HT-29 (cell line): Measurements from ENCODE around the gene RAB4A. TPM values are rescaled to one million over a fixed set of nuclear protein-coding genes. Genes with fewer than 3 reads are reported as not detected.
"Not testable (repeated sequence)": the region's sequence is repeated elsewhere in the genome, so short reads cannot be mapped to it uniquely, and the experiment has no call there.

Experiments
- DNase-seq: peaks from one replicate; pipeline ENCODE4 v3.0.0-alpha.2; 2015; ENCODE audit warnings: low spot score
- total RNA-seq: library from RNA; depleted of rRNA; stranded (reverse); fragments of >200 nt; shearing (Covaris generic); gene quantifications from 2 replicates; pipeline ENCODE4 v1.2.3, GENCODE V29; 2014

RAB4A gene
- total RNA-seq, 1 experiment from 2014 or later: 47.3 TPM

GRCh38 chr1:229271448-229272159 is 693 bp downstream of the RAB4A start:
- DNase-seq: peak; percentile 53

DNA sequence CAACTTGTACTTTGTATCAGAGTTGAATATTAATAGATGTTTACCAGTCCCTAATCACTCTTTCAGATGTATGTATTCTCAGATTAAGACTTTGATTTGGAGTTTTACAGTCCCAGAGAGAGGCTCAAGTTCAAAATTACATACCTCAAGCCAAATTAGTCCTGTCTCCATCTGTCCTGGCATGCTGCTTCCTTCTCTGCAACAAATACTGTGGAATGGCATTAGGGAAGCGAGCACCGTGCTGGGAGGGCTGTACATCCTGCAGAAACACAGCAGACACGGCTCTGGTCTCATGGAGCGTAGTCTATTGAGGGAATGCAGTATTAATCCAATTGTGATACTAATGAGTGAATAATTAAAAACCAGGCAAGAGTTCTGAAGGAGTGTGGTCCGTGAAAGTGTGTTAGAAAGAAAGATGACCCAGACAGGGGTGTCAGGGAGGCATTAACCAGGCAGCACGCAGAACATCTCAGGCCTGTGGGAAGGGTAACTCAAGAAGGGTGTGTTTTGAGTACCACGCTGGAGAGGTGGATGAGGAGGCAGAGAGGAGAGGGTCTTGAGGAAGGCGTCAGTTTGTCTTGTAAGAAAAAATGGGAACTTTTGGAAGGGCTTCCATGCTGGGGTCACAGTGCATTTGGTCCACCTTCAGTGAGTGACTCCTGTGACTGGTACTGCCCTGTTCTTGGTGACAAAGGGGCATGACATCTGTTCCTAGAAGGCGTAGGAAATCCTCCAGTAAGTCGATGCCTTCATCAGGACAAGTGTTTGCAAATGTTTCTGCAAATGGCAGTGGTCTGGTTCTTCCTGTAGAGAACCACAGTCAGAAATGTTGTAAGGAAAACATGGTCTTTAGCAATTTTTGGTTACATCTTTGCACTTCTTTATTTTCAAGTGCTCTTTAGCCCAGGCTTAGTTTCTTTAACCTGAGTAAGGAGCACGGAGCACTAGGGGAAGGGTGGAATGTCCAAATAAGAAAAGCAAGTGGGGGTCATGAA is 1.6 kb downstream of the RAB4A start:
- peak; percentile 26 for DNase-seq

DNA sequence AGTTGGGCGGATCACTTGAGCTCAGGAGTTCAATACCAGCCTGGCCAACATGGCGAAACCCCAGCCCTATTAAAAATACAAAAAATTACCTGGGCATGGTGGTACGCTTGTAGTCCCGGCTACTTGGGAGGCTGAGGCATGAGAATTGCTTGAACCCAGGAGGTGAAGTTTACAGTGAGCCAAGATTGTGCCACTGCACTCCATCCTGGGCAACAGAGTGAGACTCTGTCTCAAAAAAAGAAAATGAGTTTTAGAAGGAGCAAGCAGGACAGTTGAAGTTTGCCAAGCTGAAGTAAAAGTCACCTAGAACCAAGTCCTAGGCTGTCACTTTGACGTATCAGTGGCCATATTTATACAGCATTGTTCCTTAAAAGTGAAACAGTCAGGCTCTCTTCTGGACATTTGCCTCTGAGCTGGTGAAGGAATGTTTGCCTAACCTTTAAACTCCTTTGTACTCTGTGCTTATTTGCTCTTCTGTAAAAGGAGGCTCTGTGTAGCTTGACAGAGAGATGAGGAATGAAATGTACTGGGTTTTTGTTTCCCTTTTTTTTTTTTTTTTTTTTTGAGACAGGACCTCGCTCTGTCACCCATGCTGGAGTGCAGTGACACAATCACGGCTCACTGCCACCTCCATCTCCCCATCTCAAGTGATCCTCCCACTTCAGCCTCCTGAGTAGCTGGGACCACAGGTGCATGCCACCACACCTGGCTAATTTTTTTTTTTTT is 2.8 kb downstream of the RAB4A start:
- DNase-seq: peak; percentile 72

DNA sequence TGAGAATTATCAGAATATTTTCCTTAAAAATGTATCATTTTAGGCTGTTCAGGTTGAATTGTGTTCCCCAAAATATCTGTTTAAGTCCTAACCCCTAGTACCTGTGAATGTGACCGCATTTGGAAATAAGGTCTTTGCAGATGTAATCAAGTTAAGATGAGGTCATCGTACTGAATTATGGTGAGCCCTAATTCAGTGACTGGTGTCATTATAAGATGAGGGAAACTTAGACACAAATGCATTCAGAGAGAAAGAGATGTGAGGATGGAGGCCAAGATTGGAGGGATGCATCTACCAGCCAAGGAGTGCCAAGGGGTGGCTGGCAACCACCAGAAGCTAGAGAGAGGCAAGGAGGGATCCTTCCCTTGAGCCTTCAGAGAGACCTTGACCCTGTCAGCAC is 4.1 kb downstream of the RAB4A start:
- DNase-seq: no peak

GRCh38 chr1:229278120-229278741 is 7.3 kb downstream of the RAB4A start:
- no peak for DNase-seq

- no peak for DNase-seq
These were observed 8.3 kb downstream of the RAB4A start for GRCh38 chr1:229279242-229279641.

- no peak for DNase-seq
These were observed 9.3 kb downstream of the RAB4A start for GRCh38 chr1:229280037-229280828.

GRCh38 chr1:229280921-229281320 is 10.0 kb downstream of the RAB4A start:
- DNase-seq: no peak

- no peak for DNase-seq
These were observed 10.5 kb downstream of the RAB4A start for GRCh38 chr1:229281339-229281926.

GRCh38 chr1:229282295-229282823 is 11.4 kb downstream of the RAB4A start:
- no peak for DNase-seq

DNA sequence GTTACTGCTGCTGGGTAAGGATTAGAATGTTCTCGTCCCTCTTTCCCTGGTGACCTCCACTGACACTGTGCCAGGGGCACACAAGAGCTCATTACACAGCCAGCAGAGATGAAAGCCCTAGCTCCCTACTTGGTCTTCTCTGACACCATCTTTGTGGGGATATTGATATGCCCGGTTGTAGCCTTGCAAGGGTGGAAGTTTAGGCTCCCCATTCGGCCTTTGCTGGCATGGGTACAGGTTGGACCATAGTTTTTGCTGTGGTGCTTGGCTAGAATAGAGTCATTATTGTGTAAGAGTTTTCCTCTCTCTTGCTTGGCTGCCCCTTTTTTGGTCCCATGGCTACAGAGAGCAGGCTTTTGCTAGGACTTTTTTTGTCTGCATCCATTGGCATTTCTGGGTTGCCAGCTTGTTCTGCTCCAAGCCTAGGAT is 12.3 kb downstream of the RAB4A start:
- no peak for DNase-seq

GRCh38 chr1:229284887-229285286 is 14.0 kb downstream of the RAB4A start:
- DNase-seq: no peak

DNA sequence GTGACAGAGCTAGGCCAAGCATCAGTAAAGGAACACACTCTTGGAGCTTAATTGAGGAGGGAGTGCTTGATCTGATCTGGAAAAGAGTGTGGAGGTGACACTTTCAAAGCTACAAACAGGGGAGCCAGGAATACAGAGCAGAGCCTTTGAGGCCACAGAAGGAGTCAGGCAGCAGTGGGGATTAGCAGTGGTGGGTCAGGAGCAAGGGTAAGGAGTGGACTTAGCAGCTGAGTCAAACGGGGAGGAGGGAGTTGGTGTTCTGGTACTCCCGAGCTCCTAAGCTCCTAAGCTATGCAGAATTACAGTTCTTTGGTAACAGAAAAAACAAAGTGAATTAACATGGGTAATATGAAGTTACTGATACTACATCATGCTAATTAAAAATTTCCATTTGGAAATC is 14.5 kb downstream of the RAB4A start:
- no peak for DNase-seq

GRCh38 chr1:229286099-229286766 is 15.3 kb downstream of the RAB4A start:
- DNase-seq: no peak

GRCh38 chr1:229287267-229287666 is 16.4 kb downstream of the RAB4A start:
- no peak for DNase-seq

DNA sequence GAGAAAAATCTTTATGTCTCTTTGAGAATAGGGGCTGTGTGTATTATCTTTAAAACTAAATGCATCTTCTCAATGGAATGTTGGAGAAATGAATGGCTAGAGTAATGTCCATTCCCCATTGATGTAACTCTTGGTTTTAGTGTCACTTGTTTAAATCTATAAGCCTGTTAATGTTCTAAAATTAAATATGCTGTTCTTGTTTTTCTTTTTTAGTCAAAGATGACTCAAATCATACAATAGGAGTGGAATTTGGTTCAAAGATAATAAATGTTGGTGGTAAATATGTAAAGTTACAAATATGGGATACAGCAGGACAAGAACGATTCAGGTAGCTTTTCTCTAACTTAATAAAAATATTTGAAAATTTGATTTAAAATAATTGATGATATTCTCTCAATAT is 17.6 kb downstream of the RAB4A start:
- DNase-seq: no peak

DNA sequence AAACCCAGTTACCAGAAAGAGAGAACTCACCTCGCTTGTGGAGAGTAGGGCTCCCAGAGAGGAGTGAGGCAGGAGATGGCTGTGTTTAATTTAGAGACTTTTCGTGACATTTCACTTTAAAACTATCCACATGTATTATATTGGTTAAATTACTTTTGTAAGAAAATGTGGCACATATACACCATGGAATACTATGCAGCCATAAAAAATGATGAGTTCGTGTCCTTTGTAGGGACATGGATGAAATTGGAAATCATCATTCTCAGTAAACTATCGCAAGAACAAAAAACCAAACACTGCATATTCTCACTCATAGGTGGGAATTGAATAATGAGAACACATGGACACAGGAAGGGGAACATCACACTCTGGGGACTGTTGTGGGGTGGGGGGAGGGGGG is 20.8 kb downstream of the RAB4A start:
- DNase-seq: not testable (repeated sequence)

DNA sequence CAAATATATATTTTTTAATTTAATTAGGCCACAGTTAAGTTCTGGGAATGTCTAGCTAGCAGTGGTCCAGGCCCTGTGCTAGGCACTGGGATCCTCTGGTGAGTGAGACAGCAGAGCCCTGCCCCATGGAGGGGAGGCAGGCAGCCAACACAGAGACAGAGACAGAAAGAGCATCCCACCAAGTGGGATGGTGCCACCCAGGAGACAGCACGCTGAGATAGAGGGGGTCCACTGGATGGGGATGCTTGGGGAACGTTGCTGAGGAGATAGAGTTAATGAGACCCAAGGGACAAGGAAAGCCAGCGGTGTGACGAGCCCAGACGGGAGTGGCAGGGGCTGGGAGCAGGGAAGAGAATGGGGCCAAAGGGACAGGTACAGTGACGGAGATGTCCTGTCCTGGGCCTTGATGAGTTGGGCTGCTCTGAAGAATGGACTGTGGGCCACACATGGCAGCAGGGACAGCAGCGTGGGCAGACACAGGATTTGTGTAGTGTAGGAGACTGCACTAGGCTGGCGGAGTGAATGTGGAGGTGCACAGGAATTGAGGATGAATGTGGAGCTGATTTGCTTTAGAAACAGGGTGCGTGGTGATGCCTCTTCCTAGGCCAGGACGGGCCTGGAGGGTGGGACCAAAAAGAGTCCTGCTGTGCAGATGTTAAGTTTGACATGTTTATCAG is 22.8 kb downstream of the RAB4A start:
- no peak for DNase-seq

- DNase-seq: peak; percentile 35
These were observed 24.8 kb downstream of the RAB4A start for GRCh38 chr1:229295745-229296144.
